ENCODE data around the gene CERT1. TPM values are rescaled to one million over a fixed set of nuclear protein-coding genes. Genes with fewer than 3 reads are reported as not detected.

CERT1 gene
- total RNA-seq, 2 donors from 2014 or later = 30.6 to 39.5 TPM

DNA sequence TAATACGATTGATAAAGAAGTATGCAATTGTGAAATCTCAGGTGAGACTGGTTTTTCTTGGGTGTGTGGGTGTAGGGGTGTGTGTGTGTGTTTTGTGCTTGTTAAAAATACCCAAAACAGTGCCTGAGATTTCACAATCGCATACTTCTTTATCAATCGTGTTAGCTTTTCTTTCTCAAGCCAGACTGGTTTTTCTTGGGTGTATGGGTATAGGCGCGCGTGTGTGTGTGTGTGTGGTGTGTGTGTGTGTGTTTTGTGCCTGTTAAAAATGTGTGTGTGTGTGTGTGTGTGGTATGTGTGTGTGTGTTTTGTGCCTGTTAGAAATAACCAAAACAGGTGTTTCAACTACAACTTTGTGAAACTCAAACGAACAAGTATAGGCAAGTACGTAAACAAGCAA is 53.7 kb downstream of the CERT1 start:
- Mint-ChIP-seq H3K4me3 (no peak overlapping the region), H3K27ac (no peak overlapping the region), H3K9me3 (no peaks in the 10 kb centered on the region), H3K36me3 (peaks cover 8% of the 10 kb centered on the region), H3K27me3 (no peaks in the 10 kb centered on the region), H3K4me1 (ENCODE audit: low read depth in 2 of 2) (peaks cover 18 to 22% of the 10 kb centered on the region in 2 donors)
- no peak for DNase-seq (ENCODE audit: low spot score)
- no peak for ATAC-seq

- Mint-ChIP-seq H3K4me1 (ENCODE audit: low read depth in 2 of 2) (peaks cover 15 to 19% of the 10 kb centered on the region in 2 donors), H3K4me3 (no peak overlapping the region), H3K27me3 (no peaks in the 10 kb centered on the region), H3K27ac (no peak overlapping the region), H3K36me3 (peaks cover 8% of the 10 kb centered on the region), H3K9me3 (no peaks in the 10 kb centered on the region)
- DNase-seq (ENCODE audit: low spot score) (no peak), ATAC-seq (no peak)
Measured at GRCh38 chr5:75457161-75457560, 54.3 kb downstream of the CERT1 start.

DNA sequence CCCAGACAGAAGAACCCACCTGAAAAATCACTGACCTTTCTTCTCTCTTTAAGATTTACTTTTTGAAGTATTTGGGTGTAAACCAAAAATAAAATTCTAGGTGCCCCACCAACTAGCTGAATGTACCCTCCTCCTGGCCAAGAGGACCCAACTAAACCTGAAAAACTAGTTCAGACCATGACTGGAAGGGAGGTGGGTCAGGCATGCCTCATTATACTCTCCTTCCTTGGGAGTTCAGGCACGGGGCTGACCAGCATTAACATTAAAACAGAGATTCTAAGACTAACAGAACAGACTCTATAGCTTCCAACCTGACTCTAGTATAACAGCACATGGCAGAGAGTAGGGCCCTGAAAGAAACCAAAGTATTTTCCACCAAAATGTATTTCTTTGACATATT is 61.4 kb downstream of the CERT1 start:
- Mint-ChIP-seq H3K4me1 (ENCODE audit: low read depth in 2 of 2) (peaks cover 6 to 10% of the 10 kb centered on the region in 2 donors), H3K27me3 (no peaks in the 10 kb centered on the region), H3K4me3 (no peak overlapping the region), H3K27ac (no peak overlapping the region), H3K36me3 (peaks cover 20% of the 10 kb centered on the region), H3K9me3 (peaks cover 7% of the 10 kb centered on the region)
- ATAC-seq = no peak
- no peak for DNase-seq (ENCODE audit: low spot score)

DNA sequence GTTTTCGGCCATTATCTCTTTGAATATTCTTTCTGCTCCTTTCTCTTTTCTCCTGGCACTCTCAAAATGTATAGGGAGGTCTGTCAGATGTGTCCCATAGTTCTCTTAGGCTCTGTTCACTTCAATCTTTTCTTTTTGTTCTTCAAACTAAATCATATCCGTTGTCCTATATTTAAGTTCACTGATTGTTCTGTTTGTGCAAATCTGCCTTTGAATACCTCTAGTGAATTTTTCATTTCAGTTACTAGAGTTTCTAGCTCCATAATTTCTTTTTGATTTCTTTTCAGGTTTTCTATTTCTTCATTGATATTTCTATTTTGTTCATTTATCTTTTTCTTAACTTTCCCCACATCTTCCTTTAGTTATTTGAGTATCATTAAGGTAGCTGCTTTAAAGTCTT is 65.4 kb downstream of the CERT1 start:
- Mint-ChIP-seq H3K27ac (no peak overlapping the region), H3K9me3 (peaks cover 10% of the 10 kb centered on the region), H3K4me1 (ENCODE audit: low read depth in 2 of 2) (peaks cover 5 to 18% of the 10 kb centered on the region in 2 donors), H3K27me3 (no peaks in the 10 kb centered on the region), H3K4me3 (no peak overlapping the region), H3K36me3 (peaks cover 26% of the 10 kb centered on the region)
- ATAC-seq (no peak), DNase-seq (ENCODE audit: low spot score) (no peak)

DNA sequence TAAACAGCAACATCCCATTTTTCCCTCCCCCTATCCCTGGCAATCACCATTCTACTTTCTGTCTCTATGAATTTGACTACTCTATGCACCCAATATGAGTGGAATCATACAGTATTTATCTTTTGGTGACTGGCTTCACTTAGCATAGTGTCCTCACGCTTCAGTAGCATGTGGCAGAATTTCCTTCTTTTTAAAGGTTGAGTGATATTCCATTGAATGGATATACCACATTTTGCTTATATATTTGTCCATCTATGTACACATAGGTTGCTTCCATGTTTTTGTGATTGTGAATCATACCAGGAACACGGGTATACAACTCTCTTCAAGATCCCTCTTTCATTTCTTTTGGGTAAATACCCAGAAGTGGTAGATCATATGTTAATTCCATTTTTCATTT is 69.9 kb downstream of the CERT1 start:
- Mint-ChIP-seq H3K27me3 (no peaks in the 10 kb centered on the region), H3K27ac (no peak overlapping the region), H3K36me3 (peaks cover 15% of the 10 kb centered on the region), H3K4me1 (ENCODE audit: low read depth in 2 of 2) (peaks cover 3 to 16% of the 10 kb centered on the region in 2 donors), H3K9me3 (peaks cover 10% of the 10 kb centered on the region), H3K4me3 (no peak overlapping the region)
- DNase-seq (ENCODE audit: low spot score) (no peak), ATAC-seq (no peak)

DNA sequence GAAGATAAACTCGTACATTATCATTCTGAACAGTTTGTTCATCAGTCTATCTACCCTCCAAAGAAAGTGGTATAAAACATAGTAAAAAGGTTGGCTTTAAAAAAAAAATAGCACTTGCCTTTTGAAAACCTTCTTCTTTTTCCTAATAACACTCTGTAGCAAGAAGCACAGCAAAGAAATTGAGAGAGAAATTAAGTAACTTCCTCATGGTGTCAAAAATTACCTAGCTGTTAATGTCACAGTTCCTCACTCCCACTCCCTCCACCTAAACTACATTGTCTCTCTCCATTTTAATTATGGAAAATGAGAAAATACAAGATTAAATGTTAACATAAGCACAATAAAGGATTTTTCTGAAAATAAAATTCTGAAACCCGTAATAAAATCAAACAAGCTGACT is 72.2 kb downstream of the CERT1 start:
- peaks cover 11% of the 10 kb centered on the region for H3K36me3 Mint-ChIP-seq
- no peak overlapping the region for H3K4me3 Mint-ChIP-seq
- peaks cover 13 to 29% of the 10 kb centered on the region in 2 donors for H3K4me1 Mint-ChIP-seq (ENCODE audit: low read depth in 2 of 2)
- no peak overlapping the region for H3K27ac Mint-ChIP-seq
- H3K27me3 Mint-ChIP-seq = no peaks in the 10 kb centered on the region
- DNase-seq (ENCODE audit: low spot score) (no peak), ATAC-seq (no peak)
- H3K9me3 Mint-ChIP-seq = peaks cover 4% of the 10 kb centered on the region

GRCh38 chr5:75438722-75439121 is 72.7 kb downstream of the CERT1 start:
- Mint-ChIP-seq H3K4me1 (ENCODE audit: low read depth in 2 of 2) (peaks cover 13 to 26% of the 10 kb centered on the region in 2 donors), H3K27me3 (no peaks in the 10 kb centered on the region), H3K27ac (no peak overlapping the region), H3K36me3 (peaks cover 11% of the 10 kb centered on the region), H3K9me3 (peaks cover 4% of the 10 kb centered on the region), H3K4me3 (no peak overlapping the region)
- ATAC-seq = no peak
- no peak for DNase-seq (ENCODE audit: low spot score)

DNA sequence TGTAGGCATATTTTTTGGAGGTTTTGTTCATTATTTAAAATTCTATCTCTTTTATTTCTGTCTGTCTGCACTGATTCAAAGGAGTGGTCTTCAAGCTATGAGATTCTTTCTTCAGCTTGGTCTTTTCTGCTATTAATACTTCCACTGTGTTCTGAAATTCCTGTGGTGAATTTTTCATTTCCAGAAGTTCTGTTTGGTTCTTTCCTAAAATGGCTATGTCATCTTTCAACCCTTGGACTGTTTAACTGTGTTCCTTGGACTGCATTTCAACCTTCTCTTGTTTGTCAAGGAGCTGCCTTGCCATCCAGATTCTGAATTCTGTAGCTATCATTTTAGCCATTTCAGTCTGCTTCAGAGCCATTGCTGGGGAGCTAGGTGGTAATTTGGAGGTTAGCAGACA is 76.3 kb downstream of the CERT1 start:
- Mint-ChIP-seq H3K36me3 (peaks cover 5% of the 10 kb centered on the region), H3K9me3 (no peaks in the 10 kb centered on the region), H3K27me3 (no peaks in the 10 kb centered on the region), H3K4me1 (ENCODE audit: low read depth in 2 of 2) (peaks cover 13 to 15% of the 10 kb centered on the region in 2 donors), H3K4me3 (no peak overlapping the region), H3K27ac (no peak overlapping the region)
- DNase-seq (ENCODE audit: low spot score) (no peak), ATAC-seq (no peak)

GRCh38 chr5:75433814-75434506 is 77.5 kb downstream of the CERT1 start:
- DNase-seq (ENCODE audit: low spot score) = no peak
- Mint-ChIP-seq H3K36me3 (peaks cover 5% of the 10 kb centered on the region), H3K4me1 (ENCODE audit: low read depth in 2 of 2) (peaks cover 13 to 15% of the 10 kb centered on the region in 2 donors), H3K27me3 (no peaks in the 10 kb centered on the region), H3K4me3 (no peak overlapping the region), H3K27ac (no peak overlapping the region), H3K9me3 (no peaks in the 10 kb centered on the region)
- ATAC-seq = no peak

- H3K27me3 Mint-ChIP-seq = no peaks in the 10 kb centered on the region
- no peaks in the 10 kb centered on the region for H3K9me3 Mint-ChIP-seq
- H3K4me3 Mint-ChIP-seq = no peak overlapping the region
- ATAC-seq (no peak), DNase-seq (ENCODE audit: low spot score) (no peak)
- peaks cover 12% of the 10 kb centered on the region for H3K36me3 Mint-ChIP-seq
- H3K4me1 Mint-ChIP-seq (ENCODE audit: low read depth in 2 of 2) = peaks cover 10 to 16% of the 10 kb centered on the region in 2 donors
- H3K27ac Mint-ChIP-seq = no peak overlapping the region
Measured at GRCh38 chr5:75414241-75414640, 97.2 kb downstream of the CERT1 start.

DNA sequence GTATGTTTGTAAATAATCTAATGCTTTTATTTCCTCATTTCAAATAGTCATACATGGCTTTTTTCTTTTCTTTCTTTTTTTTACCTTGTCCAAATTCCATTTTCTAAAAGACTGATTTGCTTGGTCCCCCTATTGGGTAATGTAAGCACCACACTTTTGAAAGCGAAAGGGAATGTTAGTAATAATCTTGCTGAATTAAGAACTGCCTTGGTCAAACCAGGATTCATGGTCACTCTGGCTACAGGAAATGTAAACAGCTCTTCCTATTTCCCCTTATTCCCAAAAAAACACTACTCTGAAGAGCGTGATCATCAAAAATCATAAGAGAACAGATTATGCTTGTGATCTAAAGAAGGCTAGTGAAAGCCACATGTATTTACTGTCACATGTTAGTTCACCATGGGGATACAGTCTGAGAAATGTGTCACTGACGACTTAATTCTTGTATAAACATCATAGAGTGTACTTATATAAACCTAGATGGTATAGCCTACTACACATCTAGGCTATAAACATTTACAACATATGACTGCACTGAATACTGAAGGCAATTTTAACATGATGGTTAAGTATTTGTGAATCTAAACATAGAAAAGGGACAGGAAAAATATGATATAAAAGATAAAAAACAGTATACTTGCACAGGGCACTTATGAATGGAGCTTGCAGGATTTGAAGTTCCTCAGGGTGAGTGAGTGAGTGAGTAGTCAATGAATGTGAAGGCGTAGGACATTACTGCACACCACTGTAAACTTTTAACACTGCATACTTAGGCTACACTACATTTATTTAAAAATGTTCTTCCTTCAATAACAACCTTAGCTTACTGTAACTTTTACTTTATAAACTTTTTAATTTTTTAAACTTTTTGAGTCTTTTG is 99.1 kb downstream of the CERT1 start:
- Mint-ChIP-seq H3K4me3 (no peak overlapping the region), H3K36me3 (peaks cover 7% of the 10 kb centered on the region), H3K9me3 (no peaks in the 10 kb centered on the region), H3K27ac (no peak overlapping the region), H3K27me3 (no peaks in the 10 kb centered on the region), H3K4me1 (ENCODE audit: low read depth in 2 of 2) (peaks cover 10 to 16% of the 10 kb centered on the region in 2 donors)
- DNase-seq (ENCODE audit: low spot score) (no peak), ATAC-seq (no peak)

DNA sequence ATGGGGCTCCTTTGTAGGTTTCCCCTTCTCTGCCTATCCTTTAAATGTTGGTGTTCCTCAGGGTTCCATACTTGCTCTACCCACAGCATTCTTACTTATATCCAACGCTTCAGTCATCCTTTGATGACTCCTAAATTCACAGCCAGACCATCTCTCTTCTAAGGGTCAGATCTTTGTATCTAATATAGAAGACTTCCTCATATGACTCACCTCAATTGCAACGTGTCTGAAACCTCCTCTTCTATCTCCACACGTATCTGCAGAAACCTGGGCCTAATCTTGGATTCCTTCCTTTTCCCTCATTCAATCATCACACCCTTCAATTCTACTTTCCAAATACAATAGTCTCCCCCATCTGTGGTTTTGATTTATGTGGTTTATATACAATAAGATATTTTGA is 106.1 kb downstream of the CERT1 start:
- Mint-ChIP-seq H3K27me3 (no peaks in the 10 kb centered on the region), H3K27ac (no peak overlapping the region), H3K4me3 (no peak overlapping the region), H3K4me1 (ENCODE audit: low read depth in 2 of 2) (no peaks in the 10 kb centered on the region), H3K36me3 (peaks cover 7% of the 10 kb centered on the region), H3K9me3 (no peaks in the 10 kb centered on the region)
- DNase-seq (ENCODE audit: low spot score) (no peak), ATAC-seq (no peak)

DNA sequence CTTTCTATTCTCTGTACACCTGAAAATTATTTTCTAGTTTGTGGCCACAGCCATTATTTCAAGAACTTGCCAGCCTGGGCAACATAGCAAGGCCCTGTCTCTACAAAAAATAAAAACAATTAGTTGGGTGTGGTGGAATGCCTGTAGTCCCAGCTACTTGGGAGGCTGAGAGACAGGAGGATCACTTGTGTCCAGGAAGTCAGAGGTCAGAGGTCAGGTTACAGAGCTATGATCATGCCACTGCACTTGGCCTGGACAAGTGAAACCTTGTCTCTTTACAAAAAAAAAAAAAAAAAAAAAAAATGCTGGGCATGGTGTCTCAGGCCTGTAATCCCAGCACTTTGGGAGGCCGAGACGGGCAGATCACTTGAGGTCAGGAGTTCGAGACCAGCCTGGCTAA is 116.2 kb downstream of the CERT1 start:
- Mint-ChIP-seq H3K4me1 (ENCODE audit: low read depth in 2 of 2) (no peaks in the 10 kb centered on the region), H3K27me3 (no peaks in the 10 kb centered on the region), H3K27ac (no peak overlapping the region), H3K4me3 (no peak overlapping the region), H3K36me3 (peaks cover 6% of the 10 kb centered on the region), H3K9me3 (no peaks in the 10 kb centered on the region)
- DNase-seq (ENCODE audit: low spot score) (no peak), ATAC-seq (no peak)

DNA sequence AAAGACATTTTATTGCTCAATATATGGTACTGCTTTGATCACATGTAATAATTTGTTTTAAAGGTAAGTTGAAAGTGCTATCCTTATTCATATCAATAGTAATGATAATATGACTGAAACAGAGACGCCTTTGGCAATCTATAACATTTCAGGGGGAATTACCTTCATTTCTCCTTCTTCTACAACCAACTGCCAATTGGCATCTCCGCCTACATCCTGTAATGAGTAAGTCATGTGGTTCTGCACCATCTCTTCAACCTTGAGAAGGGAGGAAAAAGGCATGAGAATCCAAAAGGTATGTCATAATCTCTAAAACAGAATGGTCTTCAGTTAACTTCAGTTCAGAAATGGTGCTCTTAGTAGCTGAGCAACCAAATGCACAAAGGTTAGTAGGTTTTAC is 122.0 kb downstream of the CERT1 start:
- H3K4me3 Mint-ChIP-seq = peak overlapping the region; percentile 28
- no peaks in the 10 kb centered on the region for H3K27me3 Mint-ChIP-seq
- H3K9me3 Mint-ChIP-seq = no peaks in the 10 kb centered on the region
- H3K36me3 Mint-ChIP-seq = peaks cover 6% of the 10 kb centered on the region
- H3K27ac Mint-ChIP-seq = peak overlapping the region; percentile 32 to 34
- ATAC-seq = peak; percentile 55 to 96
- no peak for DNase-seq (ENCODE audit: low spot score)
- H3K4me1 Mint-ChIP-seq (ENCODE audit: low read depth in 2 of 2) = peaks cover 4 to 11% of the 10 kb centered on the region in 2 donors
